OCI-LY3 (cell line): ENCODE results near the gene UGP2.
A peak's percentile ranks its signal among the peaks of the same experiment; 100 is the strongest.

Experiments used
- H2AFZ ChIP-seq: fragments of 200-600, 300-600 bp; shearing (Covaris generic); 2 replicates; pipeline ENCODE4 v1.6.0; 2014; ENCODE audit warnings: antibody characterized with exemption, low read depth, low read length
- H3K27ac ChIP-seq: fragments of 200-600, 300-600 bp; sonication (generic); 2 replicates; pipeline ENCODE4 v1.5.1; 2014; ENCODE audit warnings: mild to moderate bottlenecking, low read length, moderate library complexity, mixed read lengths
- H3K27me3 ChIP-seq: fragments of 200-600, 300-600 bp; sonication (generic); 2 replicates; pipeline ENCODE4 v1.6.1; 2014; ENCODE audit warnings: low read depth, low read length, mixed read lengths
- H3K36me3 ChIP-seq: fragments of 200-600, 300-600 bp; sonication (generic); replicated peaks from 2 replicates; pipeline ENCODE3; 2014; ENCODE audit warnings: low read depth, low read length, mixed read lengths
- H3K4me1 ChIP-seq: fragments of 300-600, 200-600 bp; sonication (generic); 2 replicates; pipeline ENCODE4 v1.6.1; 2014; ENCODE audit warnings: low read length, mixed read lengths
- H3K4me2 ChIP-seq: fragments of 200-600, 300-600 bp; sonication (generic); 2 replicates; pipeline ENCODE4 v1.6.1; 2014; ENCODE audit warnings: low read length, mixed read lengths
- H3K4me3 ChIP-seq: fragments of 300-600, 200-600 bp; sonication (generic); 2 replicates; pipeline ENCODE4 v1.5.1; 2014; ENCODE audit warnings: antibody characterized with exemption, mild to moderate bottlenecking, low read length, moderate library complexity
- H3K79me2 ChIP-seq: fragments of 300-600, 200-600 bp; shearing (Covaris generic); 2 replicates; pipeline ENCODE4 v1.6.1; 2014; ENCODE audit warnings: mild to moderate bottlenecking, low read length, mixed read lengths
- H3K9ac ChIP-seq: fragments of 300-600, 200-600 bp; shearing (Covaris generic); 2 replicates; pipeline ENCODE4 v1.6.0; 2014; ENCODE audit warnings: mild to moderate bottlenecking, low read length, moderate library complexity
- H3K9me3 ChIP-seq: fragments of 200-600, 300-600 bp; shearing (Covaris generic); 2 replicates; pipeline ENCODE4 v1.6.1; 2014; ENCODE audit warnings: low read length, mixed read lengths; ENCODE audit not compliant: insufficient read depth
- H4K20me1 ChIP-seq: fragments of 200-600, 300-600 bp; sonication (generic); 2 replicates; pipeline ENCODE4 v1.6.1; 2016; ENCODE audit warnings: low read length, mixed read lengths; ENCODE audit not compliant: insufficient read depth
- CTCF ChIP-seq: fragments of 200-600, 300-600 bp; sonication (generic); IDR thresholded peaks from 2 replicates; pipeline ENCODE4 v1.5.1; 2014; ENCODE audit warnings: antibody characterized with exemption, low read length, low read depth
- EZH2phosphoT487 ChIP-seq: fragments of 200-600 bp; shearing (Covaris generic); IDR thresholded peaks from 2 replicates; pipeline ENCODE4 v1.6.1; 2018; ENCODE audit warnings: antibody characterized with exemption, mixed run types, low read depth

UGP2 gene

GRCh38 chr2:63861220-63861822 is 19.6 kb downstream of the UGP2 start:
- no peaks in the 10 kb centered on the region for H3K79me2 ChIP-seq
- no peak overlapping the region for H3K27ac ChIP-seq
- no peak overlapping the region for H3K4me2 ChIP-seq
- TF ChIP-seq EZH2phosphoT487 (no peak), CTCF (peak; percentile 72)
- no peak overlapping the region for H3K9ac ChIP-seq
- no peaks in the 10 kb centered on the region for H3K9me3 ChIP-seq
- H4K20me1 ChIP-seq = no peaks in the 10 kb centered on the region
- H3K36me3 ChIP-seq = peaks cover 20% of the 10 kb centered on the region
- no peaks in the 10 kb centered on the region for H3K27me3 ChIP-seq
- no peak overlapping the region for H2AFZ ChIP-seq
- H3K4me3 ChIP-seq = no peak overlapping the region
- no peaks in the 10 kb centered on the region for H3K4me1 ChIP-seq

DNA sequence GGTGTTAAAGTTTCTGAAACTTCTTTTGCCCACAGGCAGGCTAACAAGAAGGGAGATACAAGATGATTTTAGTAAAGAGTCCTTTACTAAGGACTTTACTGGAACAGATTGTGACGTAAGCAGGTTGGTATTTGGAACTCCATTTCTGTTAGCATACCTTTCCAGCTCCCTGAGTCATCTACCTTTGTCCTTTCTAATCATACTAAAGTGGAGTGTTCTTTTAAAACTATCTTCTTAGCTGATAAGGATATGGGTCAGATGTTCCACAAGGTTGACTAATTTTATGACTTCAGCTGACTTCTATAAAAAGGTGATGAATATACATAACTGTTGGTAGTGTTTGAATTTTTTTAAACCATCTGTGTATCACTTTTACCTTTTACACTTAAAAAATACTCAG is 21.1 kb downstream of the UGP2 start:
- no peak overlapping the region for H3K9ac ChIP-seq
- no peak overlapping the region for H3K27ac ChIP-seq
- H3K4me3 ChIP-seq = no peak overlapping the region
- no peaks in the 10 kb centered on the region for H3K79me2 ChIP-seq
- no peak overlapping the region for H2AFZ ChIP-seq
- H3K27me3 ChIP-seq = no peaks in the 10 kb centered on the region
- no peaks in the 10 kb centered on the region for H3K4me1 ChIP-seq
- H3K36me3 ChIP-seq = peaks cover 16% of the 10 kb centered on the region
- no peaks in the 10 kb centered on the region for H3K9me3 ChIP-seq
- no peak for TF ChIP-seq EZH2phosphoT487
- no peak for TF ChIP-seq CTCF
- H4K20me1 ChIP-seq = no peaks in the 10 kb centered on the region
- no peak overlapping the region for H3K4me2 ChIP-seq

DNA sequence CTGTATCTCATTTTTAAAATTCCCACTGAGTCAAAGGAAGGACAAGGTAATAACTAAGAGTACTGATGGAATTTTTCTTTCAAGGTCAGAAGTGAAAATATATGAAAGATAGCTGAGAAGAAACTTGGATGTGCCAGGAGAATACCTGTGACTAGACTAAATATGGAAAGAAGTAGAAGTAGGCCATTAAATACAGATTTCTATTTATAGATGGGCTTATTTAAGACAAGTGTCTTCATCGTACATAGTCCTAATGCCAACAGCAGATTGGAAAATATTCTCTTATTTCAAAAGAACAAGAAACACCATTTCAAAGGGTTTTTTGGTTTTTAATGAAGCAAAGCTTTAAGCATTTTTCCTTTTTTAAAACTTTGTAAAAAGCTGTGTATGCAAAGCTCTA is 22.0 kb downstream of the UGP2 start:
- Histone ChIP-seq H3K9me3 (no peaks in the 10 kb centered on the region), H4K20me1 (no peaks in the 10 kb centered on the region), H3K4me2 (no peak overlapping the region), H3K9ac (no peak overlapping the region), H3K4me3 (no peak overlapping the region), H3K4me1 (no peaks in the 10 kb centered on the region), H2AFZ (no peak overlapping the region), H3K79me2 (no peaks in the 10 kb centered on the region), H3K27me3 (no peaks in the 10 kb centered on the region), H3K27ac (no peak overlapping the region), H3K36me3 (peaks cover 12% of the 10 kb centered on the region)
- no peak for TF ChIP-seq CTCF
- TF ChIP-seq EZH2phosphoT487 = no peak

DNA sequence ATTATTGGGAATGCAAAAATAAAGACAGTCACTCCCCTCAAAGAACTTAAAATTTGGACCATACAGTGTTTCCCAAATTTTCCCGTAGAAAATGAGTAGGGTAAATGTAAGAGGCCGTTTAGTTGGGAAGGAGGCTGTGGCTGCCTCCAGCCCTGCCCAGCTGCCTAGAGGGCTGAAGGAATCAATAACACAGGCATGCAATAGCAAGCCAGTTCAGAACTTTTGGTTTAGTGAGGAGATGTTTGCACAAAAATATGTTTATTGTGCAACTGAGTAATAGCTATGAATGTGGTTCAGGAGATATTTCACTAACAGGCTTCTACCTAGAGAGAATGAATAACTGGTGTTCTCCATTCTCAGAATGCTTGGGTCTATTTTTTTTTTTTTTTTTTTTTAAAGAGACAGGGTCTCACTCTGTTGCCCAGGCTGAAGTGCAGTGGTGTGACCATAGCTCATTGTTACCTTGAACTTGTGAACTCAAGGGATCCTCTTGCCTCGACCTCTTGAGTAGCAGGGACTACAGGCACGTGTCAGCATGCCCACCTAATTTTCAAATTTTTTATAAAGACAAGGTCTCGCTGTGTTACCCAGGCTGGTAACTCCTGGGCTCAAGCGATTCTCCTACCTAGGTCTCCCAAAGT is 23.6 kb downstream of the UGP2 start:
- Histone ChIP-seq H4K20me1 (no peaks in the 10 kb centered on the region), H3K27me3 (no peaks in the 10 kb centered on the region), H3K79me2 (no peaks in the 10 kb centered on the region), H3K27ac (no peak overlapping the region), H3K36me3 (peaks cover 9% of the 10 kb centered on the region), H3K4me2 (no peak overlapping the region), H3K4me3 (no peak overlapping the region), H3K9ac (no peak overlapping the region), H3K4me1 (no peaks in the 10 kb centered on the region), H2AFZ (no peak overlapping the region), H3K9me3 (no peaks in the 10 kb centered on the region)
- TF ChIP-seq CTCF (no peak), EZH2phosphoT487 (no peak)
